ENCODE measurements around the gene TMED6. TPM values are rescaled to one million over a fixed set of nuclear protein-coding genes. Genes with fewer than 3 reads are reported as not detected.

Gene TMED6
- total RNA-seq, 1 experiment from 2014 or later = 0.59 TPM

DNA sequence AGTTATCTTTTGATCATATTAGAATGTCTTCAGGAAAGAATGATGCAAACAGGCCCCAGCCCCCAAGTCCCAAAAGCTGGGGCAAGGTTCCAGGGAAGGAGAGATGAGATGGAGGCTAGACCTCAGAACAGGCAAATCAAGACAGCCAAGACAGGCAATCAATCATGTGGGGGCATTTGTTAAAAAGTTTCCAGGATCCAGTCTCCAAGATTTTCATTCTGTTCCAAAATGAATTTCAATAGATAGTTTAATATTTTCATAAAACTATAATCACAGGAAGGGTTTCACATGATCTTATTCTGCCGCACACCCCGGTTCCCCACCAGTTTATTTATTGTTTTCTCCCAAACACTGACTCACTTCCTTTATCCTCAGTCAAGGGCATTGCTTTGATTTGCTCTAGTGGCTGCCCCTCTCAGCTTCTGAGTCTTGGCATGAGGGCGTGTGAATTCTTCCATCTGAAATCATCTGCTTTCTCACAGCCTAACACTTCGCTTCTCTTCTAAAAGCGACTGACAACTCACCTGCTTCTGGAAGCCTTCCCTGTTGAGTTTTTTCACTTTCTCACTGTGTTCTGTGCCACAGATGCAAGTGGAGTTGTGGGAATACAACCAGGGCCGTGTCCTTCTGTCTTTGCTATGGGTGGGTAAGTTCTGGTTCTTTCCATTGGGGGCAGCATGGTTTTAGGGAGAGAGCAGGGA, 46.4 kb upstream of the TMED6 start:
- Histone ChIP-seq H2AFZ (peak overlapping the region; percentile 48), H3K9me3 (ENCODE audit: insufficient read depth, low read depth) (no peaks in the 10 kb centered on the region), H3K4me1 (replicated peaks; ENCODE audit: insufficient read depth) (peaks cover 44% of the 10 kb centered on the region), H3K36me3 (ENCODE audit: low read depth) (no peaks in the 10 kb centered on the region), H3K4me2 (peak overlapping the region; percentile 65), H3K79me2 (ENCODE audit: low read depth) (peaks cover 10% of the 10 kb centered on the region), H4K20me1 (ENCODE audit: insufficient read depth) (no peaks in the 10 kb centered on the region), H3K27me3 (ENCODE audit: insufficient read depth, low read depth) (no peaks in the 10 kb centered on the region), H3K4me3 (peak overlapping the region; percentile 40; the same call in 1 of the 2 replicates), H3F3A (ENCODE audit: insufficient read depth, low read depth) (peaks cover 46% of the 10 kb centered on the region), H3K9me2 (ENCODE audit: insufficient read depth) (no peaks in the 10 kb centered on the region), H3K27ac (peak overlapping the region; percentile 82)
- intact Hi-C loops (cut with micrococcal nuclease; ENCODE audit: unreplicated experiment) = loop anchor here (5.0 to 10.0 kb wide), 2 partner anchors 247 to 309 kb away; no protein-coding TSS in a partner anchor
- peak; percentile 17 to 83 for DNase-seq
- CTCF ChIA-PET = interaction anchor here (0.6 to 1.1 kb wide), 5 partner anchors 18 to 328 kb away, joined by 3 to 5 read pairs (median 4); no protein-coding TSS in a partner anchor
- POLR2A ChIA-PET (ENCODE audit: unreplicated experiment) = interaction anchor here (0.6 to 0.7 kb wide), 3 partner anchors 92 to 199 kb away, joined by 3 to 7 read pairs (median 4); no protein-coding TSS in a partner anchor
- no TSS peak for BruUV-seq (replicated peaks)
- TF ChIP-seq, protein P1, sequence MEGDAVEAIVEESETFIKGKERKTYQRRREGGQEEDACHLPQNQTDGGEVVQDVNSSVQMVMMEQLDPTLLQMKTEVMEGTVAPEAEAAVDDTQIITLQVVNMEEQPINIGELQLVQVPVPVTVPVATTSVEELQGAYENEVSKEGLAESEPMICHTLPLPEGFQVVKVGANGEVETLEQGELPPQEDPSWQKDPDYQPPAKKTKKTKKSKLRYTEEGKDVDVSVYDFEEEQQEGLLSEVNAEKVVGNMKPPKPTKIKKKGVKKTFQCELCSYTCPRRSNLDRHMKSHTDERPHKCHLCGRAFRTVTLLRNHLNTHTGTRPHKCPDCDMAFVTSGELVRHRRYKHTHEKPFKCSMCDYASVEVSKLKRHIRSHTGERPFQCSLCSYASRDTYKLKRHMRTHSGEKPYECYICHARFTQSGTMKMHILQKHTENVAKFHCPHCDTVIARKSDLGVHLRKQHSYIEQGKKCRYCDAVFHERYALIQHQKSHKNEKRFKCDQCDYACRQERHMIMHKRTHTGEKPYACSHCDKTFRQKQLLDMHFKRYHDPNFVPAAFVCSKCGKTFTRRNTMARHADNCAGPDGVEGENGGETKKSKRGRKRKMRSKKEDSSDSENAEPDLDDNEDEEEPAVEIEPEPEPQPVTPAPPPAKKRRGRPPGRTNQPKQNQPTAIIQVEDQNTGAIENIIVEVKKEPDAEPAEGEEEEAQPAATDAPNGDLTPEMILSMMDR (conservative IDR thresholded peaks at IDR 0.05) = peak; percentile 66
- TF ChIP-seq EZH2 (IDR thresholded peaks at IDR 0.05; ENCODE audit: low read depth) = no peak

DNA sequence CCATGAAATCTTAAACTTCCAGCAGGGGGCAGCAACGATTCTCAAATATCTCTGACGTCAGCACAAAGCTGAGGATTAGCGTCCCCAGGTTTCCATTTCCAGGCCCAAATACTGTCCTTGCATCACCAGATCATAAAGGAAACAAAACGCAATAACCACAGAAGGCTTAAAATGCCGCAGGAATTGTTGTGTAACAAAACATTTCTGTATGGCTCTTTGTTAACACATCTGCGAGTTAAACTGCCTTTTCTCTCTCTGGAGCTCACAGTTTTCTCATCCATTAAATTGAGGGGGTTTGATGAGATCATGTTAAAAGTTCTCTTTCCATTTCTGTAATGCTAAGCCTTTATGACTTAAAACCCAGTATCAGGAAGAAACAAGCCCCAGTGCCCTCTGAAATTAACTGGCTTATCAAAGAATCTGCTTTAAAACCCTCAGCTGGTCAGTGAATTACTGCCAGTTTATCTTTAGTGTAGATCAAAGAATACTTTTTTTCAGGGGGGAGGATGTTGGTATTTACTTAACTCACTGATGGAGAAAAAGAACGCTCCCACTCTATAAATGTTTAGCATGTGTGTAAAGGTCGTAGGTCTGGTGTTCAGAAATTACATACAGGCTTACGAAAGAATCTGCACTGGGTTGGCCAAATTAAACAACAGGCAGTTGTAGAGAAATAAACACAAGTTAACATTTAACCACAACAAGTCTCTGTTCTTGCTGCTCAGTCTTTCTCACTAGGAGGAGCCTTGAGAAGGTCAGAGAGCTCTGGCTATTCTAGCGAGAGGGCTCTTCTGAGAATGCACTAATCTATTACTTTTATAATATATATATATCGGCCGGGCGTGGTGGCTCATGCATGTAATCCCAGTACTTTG, 44.8 kb upstream of the TMED6 start:
- intact Hi-C loops (cut with micrococcal nuclease; ENCODE audit: unreplicated experiment) = loop anchor here (1.0 to 10.0 kb wide), 4 partner anchors 171 to 358 kb away; partner anchors contain the start of gene NOB1
- Histone ChIP-seq H3K4me3 (peak overlapping the region; percentile 24; the same call in 1 of the 2 replicates), H3K27ac (peak overlapping the region; percentile 82), H4K20me1 (ENCODE audit: insufficient read depth) (no peaks in the 10 kb centered on the region), H3K36me3 (ENCODE audit: low read depth) (no peaks in the 10 kb centered on the region), H2AFZ (peak overlapping the region; percentile 45), H3K4me2 (peak overlapping the region; percentile 65), H3F3A (ENCODE audit: insufficient read depth, low read depth) (peaks cover 41% of the 10 kb centered on the region), H3K27me3 (ENCODE audit: insufficient read depth, low read depth) (no peaks in the 10 kb centered on the region), H3K4me1 (replicated peaks; ENCODE audit: insufficient read depth) (peaks cover 41% of the 10 kb centered on the region), H3K9me2 (ENCODE audit: insufficient read depth) (no peaks in the 10 kb centered on the region), H3K79me2 (ENCODE audit: low read depth) (peaks cover 10% of the 10 kb centered on the region), H3K9me3 (ENCODE audit: insufficient read depth, low read depth) (no peaks in the 10 kb centered on the region)
- DNase-seq = peak; percentile 63 to 96
- ChIA-PET CTCF (interaction anchor here (0.5 to 1.3 kb wide), 9 partner anchors 26 to 514 kb away, joined by 3 to 9 read pairs (median 3); no protein-coding TSS in a partner anchor), POLR2A (ENCODE audit: unreplicated experiment) (interaction anchor here (0.6 to 0.8 kb wide), 3 partner anchors 22 to 29 kb away, joined by 3 to 16 read pairs (median 3); no protein-coding TSS in a partner anchor)
- no TSS peak for BruUV-seq (replicated peaks)
- TF ChIP-seq EZH2 (IDR thresholded peaks at IDR 0.05; ENCODE audit: low read depth) = no peak
- TF ChIP-seq, protein P1 (conservative IDR thresholded peaks at IDR 0.05) = peak; percentile 92

DNA sequence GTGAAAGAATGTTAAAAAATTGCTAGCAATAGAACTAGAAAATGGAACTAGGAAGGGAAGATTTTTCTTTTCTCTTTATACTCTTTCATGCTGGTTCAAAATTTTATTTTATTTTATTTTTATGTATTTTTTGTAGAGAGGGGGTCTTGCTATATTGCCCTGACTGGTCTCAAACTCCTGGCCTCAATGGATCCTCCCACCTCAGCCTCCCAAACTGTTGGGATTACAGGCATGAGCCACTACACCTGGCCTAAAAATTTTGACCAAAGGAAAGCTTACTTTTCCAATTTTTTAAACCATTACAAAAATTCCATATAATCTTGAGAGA, 44.2 kb upstream of the TMED6 start:
- H3K9me3 ChIP-seq (ENCODE audit: insufficient read depth, low read depth) = no peaks in the 10 kb centered on the region
- BruUV-seq (replicated peaks) = no TSS peak
- intact Hi-C loops (cut with micrococcal nuclease; ENCODE audit: unreplicated experiment) = loop anchor here (1.0 to 10.0 kb wide), 4 partner anchors 171 to 358 kb away; partner anchors contain the start of gene NOB1
- no peak for DNase-seq
- H3K27ac ChIP-seq = peak overlapping the region; percentile 82
- peaks cover 41% of the 10 kb centered on the region for H3F3A ChIP-seq (ENCODE audit: insufficient read depth, low read depth)
- CTCF ChIA-PET = interaction anchor here (0.5 to 1.3 kb wide), 8 partner anchors 27 to 515 kb away, joined by 3 to 9 read pairs (median 3); no protein-coding TSS in a partner anchor
- no peaks in the 10 kb centered on the region for H3K27me3 ChIP-seq (ENCODE audit: insufficient read depth, low read depth)
- no peak overlapping the region for H2AFZ ChIP-seq
- no peaks in the 10 kb centered on the region for H4K20me1 ChIP-seq (ENCODE audit: insufficient read depth)
- peaks cover 10% of the 10 kb centered on the region for H3K79me2 ChIP-seq (ENCODE audit: low read depth)
- no peak overlapping the region for H3K4me3 ChIP-seq
- TF ChIP-seq, protein P1 (conservative IDR thresholded peaks at IDR 0.05) = no peak
- TF ChIP-seq EZH2 (IDR thresholded peaks at IDR 0.05; ENCODE audit: low read depth) = no peak
- no peaks in the 10 kb centered on the region for H3K9me2 ChIP-seq (ENCODE audit: insufficient read depth)
- POLR2A ChIA-PET (ENCODE audit: unreplicated experiment) = interaction anchor here (0.6 to 0.7 kb wide), 2 partner anchors 22 to 29 kb away, joined by 3 read pairs; no protein-coding TSS in a partner anchor
- H3K4me1 ChIP-seq (replicated peaks; ENCODE audit: insufficient read depth) = peaks cover 41% of the 10 kb centered on the region
- no peaks in the 10 kb centered on the region for H3K36me3 ChIP-seq (ENCODE audit: low read depth)
- H3K4me2 ChIP-seq = peak overlapping the region; percentile 65

Measured in PC-9 (cell line).